Tibial artery (tissue), 4 donors: ENCODE data around the gene ZBTB7C.

Experiments
- DNase-seq, 2 donors: peaks; one replicate each; pipeline ENCODE4 v3.0.0-alpha.2; 2019
- H3K27ac ChIP-seq, 2 donors: fragments of 200-600 bp; sonication (generic) in 1 of 2; 1 replicate in 1 of 2; 2 replicates in 1 of 2; pipeline ENCODE4 v1.5.1; 2018 to 2019; ENCODE audit warnings: mild to moderate bottlenecking in 1 of 2
- H3K27me3 ChIP-seq, 2 donors: fragments of 200-600 bp; sonication (generic) in 1 of 2; one replicate each; pipeline versions ENCODE4 v1.5.1 to v1.6.0; 2016 to 2019
- H3K36me3 ChIP-seq, 3 donors: fragments of 200-600 bp; sonication (generic) in 2 of 3; one replicate each; pipeline ENCODE4 v1.5.1; 2016 to 2019; ENCODE audit warnings: mild to moderate bottlenecking in 2 of 3
- H3K4me1 ChIP-seq, 4 donors: fragments of 200-600 bp; sonication (generic) in 2 of 4; 1 replicate in 3 of 4; 2 replicates in 1 of 4; pipeline ENCODE4 v1.5.1; 2016 to 2019
- H3K4me3 ChIP-seq, 2 donors: fragments of 200-600 bp; sonication (generic) in 1 of 2; 1 replicate in 1 of 2; 2 replicates in 1 of 2; pipeline ENCODE4 v1.5.1; 2018 to 2019; ENCODE audit warnings: mild to moderate bottlenecking in 2 of 2
- H3K9me3 ChIP-seq, 3 donors: fragments of 200-600 bp; sonication (generic) in 1 of 3; one replicate each; pipeline ENCODE4 v1.5.1; 2016 to 2019
- CTCF ChIP-seq, 2 experiments: fragments of 200-600 bp in 1 of 2; fragments of 450-650 bp in 1 of 2; IDR thresholded peaks; one replicate each; pipeline ENCODE4 v1.5.1; 2017 to 2019; ENCODE audit warnings: antibody characterized with exemption in 2 of 2, mild to moderate bottlenecking in 1 of 2, moderate library complexity in 1 of 2
- intact Hi-C: fragments of 100-400 bp; cut with DNase I; formaldehyde crosslinking; loops from one replicate; pipeline ENCODE4 v1.15.0; 2023; ENCODE audit warnings: low total_unique reads

Gene ZBTB7C

DNA sequence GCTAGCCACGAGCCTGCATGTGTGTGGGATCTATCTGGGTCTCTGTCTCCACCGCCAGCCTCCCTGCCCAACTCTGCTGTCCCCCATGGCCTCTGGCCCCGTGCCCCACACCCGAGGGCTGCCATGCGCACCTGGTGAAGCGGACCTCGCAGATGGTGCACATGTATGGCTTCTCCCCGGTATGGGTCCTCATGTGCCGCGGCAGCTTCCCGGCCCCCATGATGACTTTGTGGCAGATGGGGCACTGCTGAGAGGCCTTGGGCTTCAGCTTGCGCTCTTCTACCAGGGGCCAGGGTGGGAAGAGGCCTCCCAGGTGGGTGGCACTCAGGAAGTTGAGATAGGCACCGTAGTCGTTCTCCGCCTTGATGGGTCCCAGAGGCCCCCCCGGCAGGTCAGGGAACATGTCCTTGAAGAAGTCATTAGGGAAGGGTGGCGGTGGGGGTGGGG, 369.4 kb downstream of the ZBTB7C start:
- DNase-seq: peak in 1 of 2 donors; percentile 59
- Histone ChIP-seq H3K9me3 (no peaks in the 10 kb centered on the region), H3K27me3 (no peaks in the 10 kb centered on the region), H3K27ac (no peak overlapping the region), H3K36me3 (peaks cover 5 to 20% (median 5%) of the 10 kb centered on the region in 3 donors), H3K4me1 (peaks cover 0 to 22% (median 0%) of the 10 kb centered on the region in 4 donors), H3K4me3 (no peak overlapping the region)
- TF ChIP-seq CTCF (IDR thresholded peaks at IDR 0.05): no peak
- intact Hi-C loops: loop anchor here (10.0 kb wide), 1 partner anchor 295 kb away; no protein-coding TSS in a partner anchor

DNA sequence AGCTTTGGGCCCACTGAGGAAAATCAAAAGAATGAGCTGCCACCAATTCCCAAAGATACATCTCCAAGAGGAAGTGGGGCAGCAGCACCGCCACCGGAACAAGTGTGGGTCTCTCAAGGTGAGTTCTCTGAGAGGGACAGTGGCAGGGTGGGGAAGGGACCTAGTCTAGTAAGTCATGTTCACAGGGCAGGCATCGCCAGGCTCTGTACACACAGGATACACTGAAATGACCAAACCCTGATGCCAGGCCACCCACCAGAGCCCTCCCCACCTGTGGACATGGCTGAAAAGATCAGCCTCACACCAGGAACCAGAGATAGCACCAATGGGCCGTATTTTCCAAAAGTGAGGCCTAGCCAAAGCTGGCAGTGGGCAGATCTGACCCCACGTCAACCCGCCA, 370.5 kb downstream of the ZBTB7C start:
- Histone ChIP-seq H3K36me3 (peaks cover 5 to 20% (median 5%) of the 10 kb centered on the region in 3 donors), H3K4me1 (peaks cover 0 to 29% (median 4%) of the 10 kb centered on the region in 4 donors), H3K9me3 (no peaks in the 10 kb centered on the region), H3K27me3 (no peaks in the 10 kb centered on the region), H3K4me3 (no peak overlapping the region), H3K27ac (no peak overlapping the region)
- intact Hi-C loops: loop anchor here (10.0 kb wide), 1 partner anchor 296 kb away; no protein-coding TSS in a partner anchor
- no peak for TF ChIP-seq CTCF (IDR thresholded peaks at IDR 0.05)
- peak; percentile 20 to 47 for DNase-seq

- no peak overlapping the region for H3K27ac ChIP-seq
- peak; percentile 18 to 61 for DNase-seq
- H3K27me3 ChIP-seq: no peaks in the 10 kb centered on the region
- no peak for TF ChIP-seq CTCF (IDR thresholded peaks at IDR 0.05)
- peaks cover 5 to 20% (median 5%) of the 10 kb centered on the region in 3 donors for H3K36me3 ChIP-seq
- H3K4me3 ChIP-seq: no peak overlapping the region
- intact Hi-C loops: loop anchor here (10.0 kb wide), 1 partner anchor 297 kb away; no protein-coding TSS in a partner anchor
- H3K4me1 ChIP-seq: peaks cover 0 to 29% (median 5%) of the 10 kb centered on the region in 4 donors
- H3K9me3 ChIP-seq: no peaks in the 10 kb centered on the region
These were observed 371.5 kb downstream of the ZBTB7C start for GRCh38 chr18:48037481-48038271.

DNA sequence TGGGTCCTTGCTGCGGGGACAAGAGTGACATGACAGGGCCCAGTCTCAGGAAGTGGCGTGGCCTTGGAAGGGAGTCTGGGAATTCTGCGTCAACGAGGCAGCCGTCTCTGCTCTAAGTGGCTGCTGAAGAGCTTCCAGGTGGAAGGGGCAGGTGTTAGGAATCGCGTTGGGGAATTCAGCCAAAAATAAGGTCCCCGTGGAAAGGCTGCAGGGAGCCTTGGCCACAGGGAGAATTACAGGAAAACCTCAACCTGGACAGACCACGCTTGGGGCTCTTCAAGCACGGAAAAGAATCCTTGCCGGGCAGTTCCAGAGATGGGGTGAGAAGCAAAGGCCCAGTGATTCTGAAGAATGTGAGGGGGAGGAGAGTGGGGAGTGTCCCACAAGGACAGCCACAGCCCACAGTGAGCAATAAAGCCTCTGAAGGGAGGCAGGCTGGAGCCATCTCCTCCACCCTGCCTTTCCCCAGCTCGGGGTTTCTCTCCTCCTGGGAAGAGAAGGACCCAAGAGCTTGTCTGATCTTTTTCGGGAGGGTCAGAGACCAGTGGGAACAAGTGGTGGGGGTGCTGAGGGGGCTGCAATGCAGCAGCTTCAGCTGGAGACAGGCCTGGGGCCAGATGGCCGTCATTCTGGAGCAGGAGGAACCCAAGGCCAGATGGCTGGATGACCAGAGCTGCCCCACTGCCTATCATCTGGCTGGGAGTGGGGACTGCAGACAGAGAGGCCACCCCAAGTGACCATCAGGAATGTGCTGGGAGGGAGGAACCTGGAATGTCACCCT, 372.4 kb downstream of the ZBTB7C start:
- Histone ChIP-seq H3K27ac (peak overlapping the region in 1 of 2 donors; percentile 15), H3K36me3 (peaks cover 5 to 20% (median 5%) of the 10 kb centered on the region in 3 donors), H3K9me3 (no peaks in the 10 kb centered on the region), H3K4me3 (no peak overlapping the region), H3K27me3 (no peaks in the 10 kb centered on the region), H3K4me1 (peaks cover 0 to 29% (median 5%) of the 10 kb centered on the region in 4 donors)
- peak; percentile 23 to 63 for DNase-seq
- intact Hi-C loops: loop anchor here (10.0 kb wide), 1 partner anchor 298 kb away; no protein-coding TSS in a partner anchor
- no peak for TF ChIP-seq CTCF (IDR thresholded peaks at IDR 0.05)

DNA sequence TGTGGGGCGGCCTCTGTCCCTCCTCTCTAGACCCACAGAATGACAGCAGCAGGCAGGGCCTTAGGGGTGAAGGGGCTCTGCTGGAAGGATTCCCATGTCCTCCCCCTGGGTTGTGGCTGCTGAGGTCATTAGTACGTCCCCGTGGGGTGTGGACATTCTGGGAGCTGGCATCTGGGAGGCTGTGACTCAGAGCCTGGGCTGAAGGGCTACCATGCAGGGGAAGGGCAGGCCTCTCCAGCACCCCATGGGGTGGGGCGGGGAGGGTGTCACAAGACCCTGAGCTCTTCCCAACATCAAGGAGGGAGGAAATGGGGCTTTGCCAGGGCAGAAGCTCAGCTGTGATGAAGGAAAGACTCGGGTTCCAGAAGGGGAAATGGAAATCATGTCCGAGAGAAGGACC, 373.0 kb downstream of the ZBTB7C start:
- DNase-seq: peak; percentile 38 to 68
- no peak for TF ChIP-seq CTCF (IDR thresholded peaks at IDR 0.05)
- no peaks in the 10 kb centered on the region for H3K27me3 ChIP-seq
- intact Hi-C loops: loop anchor here (10.0 kb wide), 1 partner anchor 299 kb away; no protein-coding TSS in a partner anchor
- H3K4me1 ChIP-seq: peaks cover 0 to 29% (median 5%) of the 10 kb centered on the region in 4 donors
- H3K4me3 ChIP-seq: no peak overlapping the region
- H3K36me3 ChIP-seq: peaks cover 5 to 20% (median 5%) of the 10 kb centered on the region in 3 donors
- no peaks in the 10 kb centered on the region for H3K9me3 ChIP-seq
- peak overlapping the region in 1 of 2 donors; percentile 15 for H3K27ac ChIP-seq
